HG02973 (cell line): Measurements from ENCODE around the gene ASIC3.
A peak's percentile ranks its signal among the peaks of the same experiment; 100 is the strongest.
"Not testable (repeated sequence)": the region's sequence is repeated elsewhere in the genome, so short reads cannot be mapped to it uniquely, and the experiment has no call there.

Experiments
- ATAC-seq: cut with Tn5 transposase; IDR thresholded peaks from one replicate; pipeline ENCODE4 v1.9.1; 2021; ENCODE audit warnings: moderate library complexity; ENCODE audit not compliant: unreplicated experiment

ASIC3 gene

GRCh38 chr7:151047976-151048815 lies at the start of gene ASIC3:
ASIC3 (plus strand) TSS chr7:151048531; CDS start chr7:151048886, 355 bp downstream.
- ATAC-seq: no peak

- no peak for ATAC-seq
These were observed 49.3 kb upstream of the ASIC3 start for GRCh38 chr7:150999001-150999400.

- no peak for ATAC-seq
These were observed 48.7 kb upstream of the ASIC3 start for GRCh38 chr7:150999497-151000230.

- ATAC-seq: no peak
These were observed 47.3 kb upstream of the ASIC3 start for GRCh38 chr7:151000897-151001495.

- ATAC-seq: no peak
These were observed 46.8 kb upstream of the ASIC3 start for GRCh38 chr7:151001546-151001945.

- ATAC-seq: no peak
These were observed 44.8 kb upstream of the ASIC3 start for GRCh38 chr7:151003572-151003971.

- ATAC-seq: no peak
These were observed 42.8 kb upstream of the ASIC3 start for GRCh38 chr7:151005566-151005965.

GRCh38 chr7:151006590-151007300 lies 41.6 kb upstream of the ASIC3 start:
- no peak for ATAC-seq

GRCh38 chr7:151007469-151007898 lies 40.8 kb upstream of the ASIC3 start:
- ATAC-seq: no peak

GRCh38 chr7:151008143-151008510 lies 40.2 kb upstream of the ASIC3 start:
- ATAC-seq: no peak

GRCh38 chr7:151008511-151009323 lies 39.6 kb upstream of the ASIC3 start:
- ATAC-seq: peak; percentile 72

GRCh38 chr7:151009327-151010036 lies 38.8 kb upstream of the ASIC3 start:
- no peak for ATAC-seq

GRCh38 chr7:151010037-151010306 lies 38.4 kb upstream of the ASIC3 start:
- no peak for ATAC-seq

- ATAC-seq: no peak
These were observed 37.8 kb upstream of the ASIC3 start for GRCh38 chr7:151010307-151011096.

GRCh38 chr7:151011097-151011409 lies 37.3 kb upstream of the ASIC3 start:
- no peak for ATAC-seq

- not testable (repeated sequence) for ATAC-seq
These were observed 36.7 kb upstream of the ASIC3 start for GRCh38 chr7:151011616-151012015.

GRCh38 chr7:151012031-151012692 lies 36.2 kb upstream of the ASIC3 start:
- ATAC-seq: no peak

GRCh38 chr7:151012911-151013347 lies 35.4 kb upstream of the ASIC3 start:
- no peak for ATAC-seq

- no peak for ATAC-seq
These were observed 35.0 kb upstream of the ASIC3 start for GRCh38 chr7:151013356-151013732.
